Epithelial cell of proximal tubule (primary cell): Measurements from ENCODE around the gene LSM10. TPM values are rescaled to one million over a fixed set of nuclear protein-coding genes. Genes with fewer than 3 reads are reported as not detected.

Experiments
- DNase-seq: peaks from one replicate; pipeline ENCODE4 v3.0.0-alpha.2; 2011; ENCODE audit warnings: low read depth
- H3K4me3 ChIP-seq: 2 replicates; pipeline ENCODE4 v1.5.1; 2011; ENCODE audit warnings: low read depth, mild to moderate bottlenecking, low read length
- total RNA-seq: library from RNA; depleted of rRNA; stranded (reverse); fragments of >200 nt; gene quantifications from 2 replicates; pipeline ENCODE4 v1.2.3, GENCODE V29; 2015
- TF ChIP-seq, protein P1 (sequence below): conservative IDR thresholded peaks from 2 replicates; pipeline ENCODE4 v1.5.1; 2012; ENCODE audit warnings: low read depth, mild to moderate bottlenecking, low read length

LSM10 gene
- total RNA-seq, 1 donor from 2014 or later = 18.2 TPM

GRCh38 chr1:36440044-36440443, 42.3 kb upstream of the LSM10 start:
- H3K4me3 ChIP-seq = no peak overlapping the region
- no peak for DNase-seq
- TF ChIP-seq, protein P1, sequence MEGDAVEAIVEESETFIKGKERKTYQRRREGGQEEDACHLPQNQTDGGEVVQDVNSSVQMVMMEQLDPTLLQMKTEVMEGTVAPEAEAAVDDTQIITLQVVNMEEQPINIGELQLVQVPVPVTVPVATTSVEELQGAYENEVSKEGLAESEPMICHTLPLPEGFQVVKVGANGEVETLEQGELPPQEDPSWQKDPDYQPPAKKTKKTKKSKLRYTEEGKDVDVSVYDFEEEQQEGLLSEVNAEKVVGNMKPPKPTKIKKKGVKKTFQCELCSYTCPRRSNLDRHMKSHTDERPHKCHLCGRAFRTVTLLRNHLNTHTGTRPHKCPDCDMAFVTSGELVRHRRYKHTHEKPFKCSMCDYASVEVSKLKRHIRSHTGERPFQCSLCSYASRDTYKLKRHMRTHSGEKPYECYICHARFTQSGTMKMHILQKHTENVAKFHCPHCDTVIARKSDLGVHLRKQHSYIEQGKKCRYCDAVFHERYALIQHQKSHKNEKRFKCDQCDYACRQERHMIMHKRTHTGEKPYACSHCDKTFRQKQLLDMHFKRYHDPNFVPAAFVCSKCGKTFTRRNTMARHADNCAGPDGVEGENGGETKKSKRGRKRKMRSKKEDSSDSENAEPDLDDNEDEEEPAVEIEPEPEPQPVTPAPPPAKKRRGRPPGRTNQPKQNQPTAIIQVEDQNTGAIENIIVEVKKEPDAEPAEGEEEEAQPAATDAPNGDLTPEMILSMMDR = no peak

- DNase-seq = no peak
- H3K4me3 ChIP-seq = no peak overlapping the region
- TF ChIP-seq, protein P1 = no peak
Observed at GRCh38 chr1:36438715-36439114, 41.0 kb upstream of the LSM10 start.

- TF ChIP-seq, protein P1 = no peak
- DNase-seq = peak; percentile 39
- H3K4me3 ChIP-seq = no peak overlapping the region
Observed at GRCh38 chr1:36436821-36437220, 39.1 kb upstream of the LSM10 start.

DNA sequence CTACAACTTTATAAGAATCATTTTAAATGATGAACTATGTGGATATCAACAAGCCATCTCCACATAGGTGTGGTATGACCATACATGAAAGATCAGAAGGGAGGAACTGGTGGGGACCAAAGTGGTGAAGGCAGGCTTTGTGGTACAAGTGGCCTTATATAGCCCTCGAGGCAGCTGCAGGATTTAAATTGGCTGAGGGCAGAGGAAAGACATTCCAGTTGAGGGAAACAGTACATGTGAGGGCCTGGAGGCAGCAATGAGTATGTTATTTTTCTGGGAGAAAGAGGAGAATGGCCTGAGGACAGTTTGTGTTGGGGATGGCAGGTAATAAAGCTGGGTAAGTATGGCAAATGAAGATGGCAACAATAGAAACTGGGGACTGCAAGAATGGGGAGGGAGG, 35.4 kb upstream of the LSM10 start:
- DNase-seq = no peak
- TF ChIP-seq, protein P1 = no peak
- H3K4me3 ChIP-seq = no peak overlapping the region

- peak; percentile 37 for DNase-seq
- no peak overlapping the region for H3K4me3 ChIP-seq
Observed at GRCh38 chr1:36432616-36433015, 34.9 kb upstream of the LSM10 start.

GRCh38 chr1:36425791-36426190, 28.1 kb upstream of the LSM10 start:
- no peak for DNase-seq
- TF ChIP-seq, protein P1 = no peak
- no peak overlapping the region for H3K4me3 ChIP-seq

More at GRCh38 chr1:36432616-36433015, 34.9 kb upstream of the LSM10 start:
- TF ChIP-seq, protein P1 = no peak

DNA sequence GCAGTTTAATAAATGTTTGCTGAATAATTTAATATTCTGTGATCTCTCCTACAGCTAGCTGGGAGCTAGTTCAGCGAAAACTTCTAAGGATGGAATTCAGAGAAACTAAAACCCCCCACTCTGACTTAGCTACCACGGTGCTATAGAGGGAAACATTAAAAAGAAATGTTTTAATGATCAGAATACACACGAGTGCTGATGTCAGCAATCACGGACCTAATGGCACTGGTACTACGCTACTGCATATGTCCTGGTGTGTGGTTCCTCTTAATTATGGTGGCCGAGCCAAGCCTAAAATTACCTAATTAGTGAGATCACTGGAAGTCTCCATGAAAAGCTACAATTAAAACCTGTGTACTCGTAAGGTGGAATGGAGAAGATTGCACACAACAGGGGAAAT, 23.9 kb upstream of the LSM10 start:
- DNase-seq = no peak
- no peak overlapping the region for H3K4me3 ChIP-seq
- TF ChIP-seq, protein P1 = no peak
